Osteoblast (primary cell): ENCODE results near the gene SLC22A3. TPM values are rescaled to one million over a fixed set of nuclear protein-coding genes. Genes with fewer than 3 reads are reported as not detected.

Experiments used
- DNase-seq: peaks from one replicate; pipeline ENCODE4 v3.0.0; 2011; ENCODE audit warnings: low spot score, mixed read lengths; ENCODE audit not compliant: insufficient read length; ENCODE audit errors: missing footprints
- H2AFZ ChIP-seq: 2 replicates; pipeline ENCODE4 v1.6.0; 2011; ENCODE audit warnings: mild to moderate bottlenecking, low read length
- H3K27ac ChIP-seq: 2 replicates; pipeline ENCODE4 v1.5.1; 2011; ENCODE audit warnings: mild to moderate bottlenecking, low read depth, low read length, moderate library complexity
- H3K27me3 ChIP-seq: 2 replicates; pipeline ENCODE4 v1.6.0; 2012; ENCODE audit warnings: mild to moderate bottlenecking, control low read depth, inconsistent platforms, low read length, moderate library complexity; ENCODE audit not compliant: insufficient read depth
- H3K36me3 ChIP-seq: 2 replicates; pipeline ENCODE4 v1.5.1; 2011; ENCODE audit warnings: mild to moderate bottlenecking, low read length, control low read depth, moderate library complexity; ENCODE audit not compliant: insufficient read depth
- H3K4me1 ChIP-seq: 2 replicates; pipeline ENCODE4 v1.5.1; 2011; ENCODE audit warnings: mild to moderate bottlenecking, low read length, control low read depth, moderate library complexity; ENCODE audit not compliant: insufficient read depth
- H3K4me2 ChIP-seq: 2 replicates; pipeline ENCODE4 v1.6.0; 2011; ENCODE audit warnings: mild to moderate bottlenecking, low read length; ENCODE audit not compliant: insufficient read depth
- H3K4me3 ChIP-seq: fragments of 200-600 bp; sonication (generic); 3 replicates; pipeline ENCODE4 v1.5.1; 2012; ENCODE audit warnings: mild to moderate bottlenecking, low read length, inconsistent platforms; ENCODE audit not compliant: insufficient read depth
- H3K79me2 ChIP-seq: 2 replicates; pipeline ENCODE4 v1.6.0; 2012; ENCODE audit warnings: mild to moderate bottlenecking, low read length, control low read depth, inconsistent platforms; ENCODE audit not compliant: insufficient read depth
- H3K9me3 ChIP-seq: 2 replicates; pipeline ENCODE4 v1.5.1; 2011; ENCODE audit warnings: low read depth, low read length, control low read depth
- H4K20me1 ChIP-seq: 2 replicates; pipeline ENCODE4 v1.6.0; 2012; ENCODE audit warnings: mild to moderate bottlenecking, low read length, control low read depth; ENCODE audit not compliant: insufficient read depth
- CTCF ChIP-seq: IDR thresholded peaks from 2 replicates; pipeline ENCODE4 v1.5.1; 2011; ENCODE audit warnings: mild to moderate bottlenecking, low read depth, low read length, moderate library complexity; ENCODE audit errors: extremely low read depth
- total RNA-seq: library from RNA; depleted of rRNA; stranded (reverse); fragments of >200 nt; gene quantifications from 2 replicates; pipeline ENCODE4 v1.2.3, GENCODE V29; 2012

Gene SLC22A3
- total RNA-seq, 1 donor, result 22.1 TPM

GRCh38 chr6:160329188-160329587, 19.0 kb upstream of the SLC22A3 start:
- no peak overlapping the region for H2AFZ ChIP-seq
- H3K4me2 ChIP-seq, result no peak overlapping the region
- TF ChIP-seq CTCF, result no peak
- no peaks in the 10 kb centered on the region for H3K9me3 ChIP-seq
- no peaks in the 10 kb centered on the region for H3K79me2 ChIP-seq
- H3K36me3 ChIP-seq, result no peaks in the 10 kb centered on the region
- H3K4me3 ChIP-seq, result no peak overlapping the region
- no peaks in the 10 kb centered on the region for H3K4me1 ChIP-seq
- H3K27ac ChIP-seq, result no peak overlapping the region
- H3K27me3 ChIP-seq, result no peaks in the 10 kb centered on the region
- no peaks in the 10 kb centered on the region for H4K20me1 ChIP-seq
- no peak for DNase-seq

GRCh38 chr6:160330619-160331018, 17.6 kb upstream of the SLC22A3 start:
- Histone ChIP-seq H3K4me1 (no peaks in the 10 kb centered on the region), H2AFZ (no peak overlapping the region), H3K9me3 (no peaks in the 10 kb centered on the region), H4K20me1 (no peaks in the 10 kb centered on the region), H3K4me2 (no peak overlapping the region), H3K4me3 (no peak overlapping the region), H3K36me3 (no peaks in the 10 kb centered on the region), H3K27ac (no peak overlapping the region), H3K79me2 (no peaks in the 10 kb centered on the region), H3K27me3 (no peaks in the 10 kb centered on the region)
- TF ChIP-seq CTCF, result no peak
- DNase-seq, result no peak

GRCh38 chr6:160331204-160331603, 17.0 kb upstream of the SLC22A3 start:
- H3K4me3 ChIP-seq, result no peak overlapping the region
- no peaks in the 10 kb centered on the region for H3K9me3 ChIP-seq
- no peaks in the 10 kb centered on the region for H4K20me1 ChIP-seq
- no peak for TF ChIP-seq CTCF
- H3K79me2 ChIP-seq, result no peaks in the 10 kb centered on the region
- no peaks in the 10 kb centered on the region for H3K27me3 ChIP-seq
- no peaks in the 10 kb centered on the region for H3K4me1 ChIP-seq
- H2AFZ ChIP-seq, result no peak overlapping the region
- no peak for DNase-seq
- H3K4me2 ChIP-seq, result no peak overlapping the region
- no peak overlapping the region for H3K27ac ChIP-seq
- H3K36me3 ChIP-seq, result no peaks in the 10 kb centered on the region

GRCh38 chr6:160331753-160332152, 16.4 kb upstream of the SLC22A3 start:
- H3K4me1 ChIP-seq, result no peaks in the 10 kb centered on the region
- no peak overlapping the region for H3K27ac ChIP-seq
- no peaks in the 10 kb centered on the region for H3K27me3 ChIP-seq

More at GRCh38 chr6:160331753-160332152, 16.4 kb upstream of the SLC22A3 start:
- Histone ChIP-seq H3K79me2 (no peaks in the 10 kb centered on the region), H2AFZ (no peak overlapping the region), H3K4me2 (no peak overlapping the region), H4K20me1 (no peaks in the 10 kb centered on the region), H3K36me3 (no peaks in the 10 kb centered on the region), H3K9me3 (no peaks in the 10 kb centered on the region), H3K4me3 (no peak overlapping the region)
- no peak for TF ChIP-seq CTCF
- DNase-seq, result no peak
